Skeletal muscle satellite cell (primary cell): ENCODE data around the gene MMEL1.
"Not testable (repeated sequence)": the region's sequence is repeated elsewhere in the genome, so short reads cannot be mapped to it uniquely, and the experiment has no call there.

Source experiments
- H3K27me3 ChIP-seq: 2 replicates; pipeline ENCODE4 v1.7.0; 2013; ENCODE audit warnings: low read length; ENCODE audit not compliant: control insufficient read depth, insufficient read depth
- H3K36me3 ChIP-seq: 2 replicates; pipeline ENCODE4 v1.7.0; 2013; ENCODE audit warnings: mild to moderate bottlenecking, control low read depth, low read length; ENCODE audit not compliant: insufficient read depth
- H3K4me1 ChIP-seq: 2 replicates; pipeline ENCODE4 v1.7.0; 2013; ENCODE audit warnings: low read length; ENCODE audit not compliant: control insufficient read depth, insufficient read depth
- H3K4me2 ChIP-seq: 2 replicates; pipeline ENCODE4 v1.7.0; 2013; ENCODE audit warnings: mild to moderate bottlenecking, low read length
- H3K4me3 ChIP-seq: 2 replicates; pipeline ENCODE4 v1.7.0; 2013; ENCODE audit warnings: low read length
- H3K9ac ChIP-seq: 2 replicates; pipeline ENCODE4 v1.7.0; 2013; ENCODE audit warnings: mild to moderate bottlenecking, low read depth, low read length, moderate library complexity
- H3K9me3 ChIP-seq: replicated peaks from 2 replicates; pipeline ENCODE4 v1.7.0; 2013; ENCODE audit warnings: mild to moderate bottlenecking, control low read depth, low read length

Gene MMEL1

GRCh38 chr1:2632051-2632430, 775 bp downstream of the MMEL1 start:
- Histone ChIP-seq H3K4me2 (no peak overlapping the region), H3K4me3 (no peak overlapping the region), H3K4me1 (no peaks in the 10 kb centered on the region), H3K27me3 (peaks cover 19% of the 10 kb centered on the region), H3K9ac (no peak overlapping the region), H3K9me3 (no peaks in the 10 kb centered on the region), H3K36me3 (no peaks in the 10 kb centered on the region)

- no peak overlapping the region for H3K4me3 ChIP-seq
- no peaks in the 10 kb centered on the region for H3K36me3 ChIP-seq
- H3K4me1 ChIP-seq, result no peaks in the 10 kb centered on the region
- H3K9ac ChIP-seq, result no peak overlapping the region
- H3K9me3 ChIP-seq, result no peaks in the 10 kb centered on the region
- H3K4me2 ChIP-seq, result no peak overlapping the region
- peaks cover 26% of the 10 kb centered on the region for H3K27me3 ChIP-seq
Observed at GRCh38 chr1:2631136-2632050, 1.4 kb downstream of the MMEL1 start.

GRCh38 chr1:2630498-2631135, 2.2 kb downstream of the MMEL1 start:
- Histone ChIP-seq H3K4me1 (no peaks in the 10 kb centered on the region), H3K4me3 (no peak overlapping the region), H3K27me3 (peaks cover 33% of the 10 kb centered on the region), H3K9ac (no peak overlapping the region), H3K4me2 (no peak overlapping the region), H3K9me3 (no peaks in the 10 kb centered on the region), H3K36me3 (no peaks in the 10 kb centered on the region)

GRCh38 chr1:2629627-2630497, 3.0 kb downstream of the MMEL1 start:
- Histone ChIP-seq H3K4me1 (no peaks in the 10 kb centered on the region), H3K27me3 (peaks cover 33% of the 10 kb centered on the region), H3K4me2 (no peak overlapping the region), H3K4me3 (no peak overlapping the region), H3K36me3 (no peaks in the 10 kb centered on the region), H3K9me3 (no peaks in the 10 kb centered on the region), H3K9ac (no peak overlapping the region)

GRCh38 chr1:2628933-2629626, 3.7 kb downstream of the MMEL1 start:
- H3K4me2 ChIP-seq, result no peak overlapping the region
- H3K9ac ChIP-seq, result no peak overlapping the region
- peaks cover 37% of the 10 kb centered on the region for H3K27me3 ChIP-seq
- no peak overlapping the region for H3K4me3 ChIP-seq
- no peaks in the 10 kb centered on the region for H3K9me3 ChIP-seq
- no peaks in the 10 kb centered on the region for H3K36me3 ChIP-seq
- H3K4me1 ChIP-seq, result no peaks in the 10 kb centered on the region

- no peaks in the 10 kb centered on the region for H3K36me3 ChIP-seq
- H3K27me3 ChIP-seq, result peaks cover 40% of the 10 kb centered on the region
- no peak overlapping the region for H3K4me2 ChIP-seq
- no peak overlapping the region for H3K9ac ChIP-seq
- H3K4me3 ChIP-seq, result no peak overlapping the region
- no peaks in the 10 kb centered on the region for H3K4me1 ChIP-seq
- H3K9me3 ChIP-seq, result no peaks in the 10 kb centered on the region
Observed at GRCh38 chr1:2628191-2628932, 4.5 kb downstream of the MMEL1 start.

DNA sequence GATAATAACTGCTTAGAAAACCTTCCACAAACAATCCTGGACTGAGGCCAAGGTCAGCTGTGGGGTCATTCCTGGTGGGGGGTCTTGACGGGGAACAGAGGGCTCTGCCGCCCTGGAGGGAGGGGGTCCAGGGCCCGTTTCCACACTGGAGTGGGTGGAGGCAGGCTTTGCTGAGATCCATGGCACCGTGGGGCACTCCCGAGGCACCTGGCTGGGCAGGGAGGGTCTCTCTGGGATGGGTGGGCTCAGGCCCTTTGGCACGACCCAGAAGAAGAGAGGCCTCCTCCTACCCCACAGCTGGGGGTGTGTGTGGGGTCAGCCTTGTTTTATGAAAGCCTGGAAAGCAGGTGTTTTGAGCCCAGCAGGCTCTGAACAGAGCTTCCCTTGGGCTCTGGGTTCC, 5.1 kb downstream of the MMEL1 start:
- Histone ChIP-seq H3K9me3 (no peaks in the 10 kb centered on the region), H3K27me3 (peaks cover 42% of the 10 kb centered on the region)

DNA sequence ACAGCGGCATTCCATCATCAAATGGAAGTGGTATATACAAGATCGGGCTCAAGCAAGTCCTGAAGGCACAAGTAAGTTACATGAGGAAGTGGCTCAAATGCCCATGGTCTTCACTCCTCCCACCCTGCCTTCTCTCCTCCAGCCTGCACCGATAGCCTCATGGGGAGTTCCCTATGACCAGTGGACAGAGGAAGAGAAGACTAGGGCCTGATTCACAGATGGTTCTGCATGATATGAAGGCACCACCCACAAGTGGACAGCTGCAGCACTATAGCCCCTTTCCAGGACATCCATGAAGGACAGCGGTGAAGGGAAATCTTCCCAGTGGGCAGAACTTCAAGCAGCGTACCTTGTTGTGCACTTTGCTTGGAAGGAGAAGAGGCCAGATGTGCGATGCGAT, 7.1 kb downstream of the MMEL1 start:
- H3K36me3 ChIP-seq, H3K9ac ChIP-seq, H3K4me3 ChIP-seq, H3K4me1 ChIP-seq, H3K9me3 ChIP-seq, H3K4me2 ChIP-seq: not testable (repeated sequence)
- H3K27me3 ChIP-seq, result peaks cover 48% of the 10 kb centered on the region

More for the DNA sequence above, 5.1 kb downstream of the MMEL1 start:
- H3K36me3 ChIP-seq, result no peaks in the 10 kb centered on the region
- no peak overlapping the region for H3K9ac ChIP-seq
- no peaks in the 10 kb centered on the region for H3K4me1 ChIP-seq
- no peak overlapping the region for H3K4me3 ChIP-seq
- H3K4me2 ChIP-seq, result no peak overlapping the region

- H3K9ac ChIP-seq, result no peak overlapping the region
- H3K4me1 ChIP-seq, result no peaks in the 10 kb centered on the region
- H3K4me2 ChIP-seq, result no peak overlapping the region
- no peak overlapping the region for H3K4me3 ChIP-seq
- no peaks in the 10 kb centered on the region for H3K9me3 ChIP-seq
- no peaks in the 10 kb centered on the region for H3K36me3 ChIP-seq
- peaks cover 50% of the 10 kb centered on the region for H3K27me3 ChIP-seq
Observed at GRCh38 chr1:2625311-2625710, 7.5 kb downstream of the MMEL1 start.

GRCh38 chr1:2624735-2625300, 8.0 kb downstream of the MMEL1 start:
- no peaks in the 10 kb centered on the region for H3K36me3 ChIP-seq
- H3K9me3 ChIP-seq, result no peaks in the 10 kb centered on the region
- H3K27me3 ChIP-seq, result peaks cover 53% of the 10 kb centered on the region
- H3K4me3 ChIP-seq, result no peak overlapping the region
- H3K4me1 ChIP-seq, result no peaks in the 10 kb centered on the region
- no peak overlapping the region for H3K9ac ChIP-seq
- no peak overlapping the region for H3K4me2 ChIP-seq
